Adrenal gland (tissue), 5 donors: ENCODE results near the gene TMEM242.
A peak's percentile ranks its signal among the peaks of the same experiment; 100 is the strongest.

Experiments used
- POLR2A ChIP-seq, 2 donors: fragments of 450-650 bp; IDR thresholded peaks; one replicate each; pipeline ENCODE4 v1.6.1; 2017; ENCODE audit warnings: antibody characterized with exemption in 2 of 2, mild to moderate bottlenecking in 2 of 2, moderate library complexity in 1 of 2
- TF ChIP-seq, protein P1 (sequence below), 6 experiments: fragments of 450-650 bp in 4 of 6; fragments of 200-600 bp in 2 of 6; sonication (generic) in 1 of 6; IDR thresholded peaks; 1 replicate in 5 of 6; 2 replicates in 1 of 6; pipeline versions ENCODE4 v1.5.1 to v1.8.0; 2016 to 2021; ENCODE audit warnings: antibody characterized with exemption in 6 of 6, mild to moderate bottlenecking in 2 of 6, moderate library complexity in 1 of 6
- donor health status: DM: no; HTN: no; CAD: no.

DNA sequence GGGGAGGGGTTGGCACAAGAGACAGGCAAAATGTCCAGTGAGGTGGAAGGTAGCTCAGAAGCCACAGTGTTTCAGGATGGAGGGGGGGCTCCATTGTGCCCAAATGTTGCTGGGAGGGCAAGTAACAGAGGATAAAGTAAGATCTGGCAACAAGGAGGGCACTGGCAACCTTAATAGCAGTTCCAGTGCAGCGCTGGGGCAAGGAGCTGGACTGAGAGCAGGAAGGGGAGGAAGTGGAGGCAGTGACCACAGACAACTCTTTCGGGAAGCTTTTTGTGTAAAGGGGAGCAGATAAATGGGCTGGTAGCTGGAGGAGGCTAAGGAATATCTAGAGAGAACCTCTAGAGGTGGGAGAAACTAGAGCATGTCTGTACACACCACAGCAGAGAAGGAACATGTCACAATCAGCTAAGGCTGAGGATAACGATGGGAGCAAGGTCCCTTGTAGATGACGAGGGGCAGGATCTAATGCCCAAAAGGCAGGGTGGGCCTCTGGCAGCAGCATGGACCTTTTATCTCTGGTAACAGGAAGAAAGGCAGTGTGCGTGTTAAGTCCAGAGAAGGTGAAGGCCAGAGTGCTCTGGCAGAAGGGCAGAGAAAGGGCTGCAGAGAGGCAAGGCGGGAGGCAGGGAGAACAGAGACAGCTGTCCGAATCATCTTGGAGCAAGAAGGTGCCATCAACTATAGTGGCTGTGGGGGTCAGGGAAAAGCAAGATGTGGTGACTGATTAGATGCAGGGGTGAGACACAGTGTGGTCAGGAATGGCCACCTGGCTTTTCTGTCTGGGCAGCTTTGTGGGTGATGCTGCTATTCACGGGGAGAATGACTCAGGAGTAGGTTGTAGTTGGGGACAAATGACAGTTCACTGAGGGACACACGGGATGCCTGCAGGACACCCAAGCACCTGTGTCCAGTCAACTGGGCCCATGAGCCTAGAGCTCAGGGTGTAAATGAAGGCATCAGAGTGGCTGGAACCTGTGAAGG lies 17.4 kb downstream of the TMEM242 start:
- TF ChIP-seq, protein P1, sequence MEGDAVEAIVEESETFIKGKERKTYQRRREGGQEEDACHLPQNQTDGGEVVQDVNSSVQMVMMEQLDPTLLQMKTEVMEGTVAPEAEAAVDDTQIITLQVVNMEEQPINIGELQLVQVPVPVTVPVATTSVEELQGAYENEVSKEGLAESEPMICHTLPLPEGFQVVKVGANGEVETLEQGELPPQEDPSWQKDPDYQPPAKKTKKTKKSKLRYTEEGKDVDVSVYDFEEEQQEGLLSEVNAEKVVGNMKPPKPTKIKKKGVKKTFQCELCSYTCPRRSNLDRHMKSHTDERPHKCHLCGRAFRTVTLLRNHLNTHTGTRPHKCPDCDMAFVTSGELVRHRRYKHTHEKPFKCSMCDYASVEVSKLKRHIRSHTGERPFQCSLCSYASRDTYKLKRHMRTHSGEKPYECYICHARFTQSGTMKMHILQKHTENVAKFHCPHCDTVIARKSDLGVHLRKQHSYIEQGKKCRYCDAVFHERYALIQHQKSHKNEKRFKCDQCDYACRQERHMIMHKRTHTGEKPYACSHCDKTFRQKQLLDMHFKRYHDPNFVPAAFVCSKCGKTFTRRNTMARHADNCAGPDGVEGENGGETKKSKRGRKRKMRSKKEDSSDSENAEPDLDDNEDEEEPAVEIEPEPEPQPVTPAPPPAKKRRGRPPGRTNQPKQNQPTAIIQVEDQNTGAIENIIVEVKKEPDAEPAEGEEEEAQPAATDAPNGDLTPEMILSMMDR (IDR thresholded peaks at IDR 0.05) = no peak
- peak in 1 of 2 donors; percentile 14 for TF ChIP-seq POLR2A (IDR thresholded peaks at IDR 0.05)
